A673 (cell line): Measurements from ENCODE around the gene HTR3E. TPM values are rescaled to one million over a fixed set of nuclear protein-coding genes. Genes with fewer than 3 reads are reported as not detected.

Source experiments
- BruUV-seq: library from RNA; stranded (reverse); fragments of 400-500 nt; replicated peaks from 2 replicates; lab custom pipeline; 2021; lab: Mats Ljungman, UMichigan
- CTCF ChIA-PET: fragments of 300-600 bp; sonication (Branson Sonifier 250); formaldehyde crosslinking; loops from one replicate; lab custom pipeline; 2022; ENCODE audit warnings: antibody characterized with exemption; lab: Charles Lee
- POLR2A ChIA-PET: fragments of 300-600 bp; sonication (Branson Sonifier 250); formaldehyde crosslinking; loops from one replicate; lab custom pipeline; 2022; ENCODE audit warnings: antibody characterized with exemption; ENCODE audit not compliant: low non-redundant PET; lab: Charles Lee
- DNase-seq: peaks from one replicate; pipeline ENCODE4 v3.0.0-alpha.2; 2015; ENCODE audit warnings: low spot score
- H3K27ac ChIP-seq: fragments of 200-600 bp; sonication (generic); 2 replicates; pipeline ENCODE4 v1.5.1; 2016; ENCODE audit warnings: mixed run types, low read depth, mild to moderate bottlenecking, mixed read lengths, antibody characterized with exemption, low read length; ENCODE audit not compliant: poor library complexity, severe bottlenecking
- H3K27me3 ChIP-seq: fragments of 200-600 bp; sonication (generic); replicated peaks from 2 replicates; pipeline ENCODE4 v1.6.1; 2017; ENCODE audit warnings: mixed run types, low read depth, mild to moderate bottlenecking, mixed read lengths, antibody characterized with exemption, low read length; ENCODE audit not compliant: insufficient read depth, poor library complexity
- H3K36me3 ChIP-seq: fragments of 200-600 bp; sonication (generic); 2 replicates; pipeline ENCODE4 v1.6.1; 2016; ENCODE audit warnings: mixed run types, mild to moderate bottlenecking, mixed read lengths, antibody characterized with exemption, low read length; ENCODE audit not compliant: insufficient read depth, poor library complexity, severe bottlenecking
- H3K4me1 ChIP-seq: fragments of 200-600 bp; sonication (generic); 2 replicates; pipeline ENCODE4 v1.6.1; 2017; ENCODE audit warnings: mixed run types, mild to moderate bottlenecking, mixed read lengths, antibody characterized with exemption, low read length; ENCODE audit not compliant: insufficient read depth, poor library complexity, severe bottlenecking
- H3K4me3 ChIP-seq: fragments of 200-600 bp; sonication (generic); 2 replicates; pipeline ENCODE4 v1.5.1; 2016; ENCODE audit warnings: low read depth, mixed run types, mild to moderate bottlenecking, mixed read lengths, low read length; ENCODE audit not compliant: poor library complexity, severe bottlenecking
- H3K9me3 ChIP-seq: fragments of 200-600 bp; sonication (generic); 2 replicates; pipeline ENCODE4 v1.6.1; 2016; ENCODE audit warnings: mixed run types, low read depth, mild to moderate bottlenecking, mixed read lengths, antibody characterized with exemption, low read length; ENCODE audit not compliant: poor library complexity, severe bottlenecking
- EZH2 ChIP-seq: fragments of 200-600 bp; sonication (generic); IDR thresholded peaks from 2 replicates; pipeline ENCODE4 v1.6.1; 2017; ENCODE audit warnings: borderline replicate concordance, low read depth, mild to moderate bottlenecking, mixed read lengths, antibody characterized with exemption, low read length; ENCODE audit not compliant: poor library complexity, severe bottlenecking
- intact Hi-C: fragments of 100-400 bp; cut with micrococcal nuclease; formaldehyde crosslinking; loops from one replicate; pipeline ENCODE4 v1.10.0; 2022; ENCODE audit not compliant: unreplicated experiment
- total RNA-seq: library from RNA; stranded (reverse); gene quantifications from 2 replicates; pipeline ENCODE4 v1.2.3, GENCODE V29; 2021
- TF ChIP-seq, protein P1 (sequence below): fragments of 300-800, 200-600 bp; sonication (generic); conservative IDR thresholded peaks from 2 replicates; pipeline ENCODE4 v1.5.1; 2017; ENCODE audit warnings: low read depth, mild to moderate bottlenecking, antibody characterized with exemption, low read length, moderate library complexity, mixed read lengths

HTR3E gene
- total RNA-seq, 1 experiment from 2014 or later = not detected

DNA sequence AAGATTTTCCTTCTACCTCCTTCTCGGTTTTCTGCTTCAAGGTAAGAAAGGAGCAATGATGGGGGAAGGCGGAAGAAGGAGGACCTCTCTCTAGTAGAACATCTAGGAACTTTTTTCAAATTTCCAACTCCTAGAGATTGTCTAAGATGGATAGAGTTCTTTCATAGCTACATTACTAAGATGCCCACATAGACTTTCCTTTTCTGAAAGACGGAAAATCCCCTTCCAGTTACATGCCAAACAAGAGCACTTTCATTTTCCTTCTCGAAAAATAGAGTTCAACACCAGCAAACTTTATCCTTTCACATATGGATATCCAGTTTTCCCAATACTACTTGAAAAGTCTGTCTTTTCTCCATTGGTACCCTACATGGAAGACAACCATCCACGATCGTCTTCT is 692 bp downstream of the HTR3E start:
- no peaks in the 10 kb centered on the region for H3K36me3 ChIP-seq
- no peaks in the 10 kb centered on the region for H3K27me3 ChIP-seq
- no peaks in the 10 kb centered on the region for H3K4me1 ChIP-seq
- intact Hi-C loops = no loop called here
- no peak for TF ChIP-seq EZH2
- TF ChIP-seq, protein P1, sequence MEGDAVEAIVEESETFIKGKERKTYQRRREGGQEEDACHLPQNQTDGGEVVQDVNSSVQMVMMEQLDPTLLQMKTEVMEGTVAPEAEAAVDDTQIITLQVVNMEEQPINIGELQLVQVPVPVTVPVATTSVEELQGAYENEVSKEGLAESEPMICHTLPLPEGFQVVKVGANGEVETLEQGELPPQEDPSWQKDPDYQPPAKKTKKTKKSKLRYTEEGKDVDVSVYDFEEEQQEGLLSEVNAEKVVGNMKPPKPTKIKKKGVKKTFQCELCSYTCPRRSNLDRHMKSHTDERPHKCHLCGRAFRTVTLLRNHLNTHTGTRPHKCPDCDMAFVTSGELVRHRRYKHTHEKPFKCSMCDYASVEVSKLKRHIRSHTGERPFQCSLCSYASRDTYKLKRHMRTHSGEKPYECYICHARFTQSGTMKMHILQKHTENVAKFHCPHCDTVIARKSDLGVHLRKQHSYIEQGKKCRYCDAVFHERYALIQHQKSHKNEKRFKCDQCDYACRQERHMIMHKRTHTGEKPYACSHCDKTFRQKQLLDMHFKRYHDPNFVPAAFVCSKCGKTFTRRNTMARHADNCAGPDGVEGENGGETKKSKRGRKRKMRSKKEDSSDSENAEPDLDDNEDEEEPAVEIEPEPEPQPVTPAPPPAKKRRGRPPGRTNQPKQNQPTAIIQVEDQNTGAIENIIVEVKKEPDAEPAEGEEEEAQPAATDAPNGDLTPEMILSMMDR = no peak
- no peak overlapping the region for H3K27ac ChIP-seq
- ChIA-PET CTCF (no interaction called here), POLR2A (no interaction called here)
- no TSS peak for BruUV-seq
- no peak overlapping the region for H3K4me3 ChIP-seq
- peaks cover under 1% of the 10 kb centered on the region for H3K9me3 ChIP-seq
- no peak for DNase-seq

DNA sequence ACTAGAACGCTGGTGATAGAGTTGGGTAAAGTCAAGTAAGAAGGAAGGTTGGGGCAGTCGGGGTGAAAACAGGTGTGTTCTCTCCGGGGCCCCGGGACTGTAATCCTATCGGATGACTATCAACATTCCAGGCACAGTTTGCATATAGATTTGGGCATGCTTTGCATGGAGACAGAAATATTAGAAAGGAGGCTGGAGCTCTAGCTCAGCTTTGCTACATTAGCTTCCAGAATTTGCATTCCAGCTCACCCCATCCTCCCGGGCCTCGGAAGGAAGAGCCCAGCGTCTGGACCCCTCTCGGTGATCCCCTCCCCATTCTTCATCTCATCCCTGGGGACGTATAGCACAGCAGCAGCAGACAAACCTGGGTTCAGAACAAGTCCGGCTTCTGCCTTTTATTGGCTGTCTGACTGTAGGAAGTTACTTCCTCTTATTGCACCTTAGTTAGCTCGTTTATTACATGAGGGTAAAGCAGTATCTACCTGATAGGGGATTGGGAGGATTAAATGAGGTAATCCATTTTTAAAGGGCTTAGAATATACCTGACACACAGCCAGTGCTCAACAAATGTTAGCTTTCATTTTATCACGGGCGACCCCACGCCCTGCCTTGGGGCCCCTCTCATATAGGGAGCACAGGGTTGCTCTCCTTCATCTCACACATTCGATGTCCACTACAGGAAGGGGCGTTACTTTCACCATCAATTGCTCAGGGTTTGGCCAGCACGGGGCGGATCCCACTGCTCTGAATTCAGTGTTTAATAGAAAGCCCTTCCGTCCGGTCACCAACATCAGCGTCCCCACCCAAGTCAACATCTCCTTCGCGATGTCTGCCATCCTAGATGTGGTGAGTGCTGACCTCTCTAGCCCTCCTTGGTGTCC is 3.2 kb downstream of the HTR3E start:
- intact Hi-C loops = no loop called here
- no TSS peak for BruUV-seq
- no peaks in the 10 kb centered on the region for H3K9me3 ChIP-seq
- CTCF ChIA-PET = no interaction called here
- H3K36me3 ChIP-seq = no peaks in the 10 kb centered on the region
- no peak for TF ChIP-seq EZH2
- TF ChIP-seq, protein P1 = no peak
- no peak for DNase-seq
- H3K27me3 ChIP-seq = no peaks in the 10 kb centered on the region
- H3K4me1 ChIP-seq = no peaks in the 10 kb centered on the region
- POLR2A ChIA-PET = no interaction called here
- no peak overlapping the region for H3K4me3 ChIP-seq
- no peak overlapping the region for H3K27ac ChIP-seq

DNA sequence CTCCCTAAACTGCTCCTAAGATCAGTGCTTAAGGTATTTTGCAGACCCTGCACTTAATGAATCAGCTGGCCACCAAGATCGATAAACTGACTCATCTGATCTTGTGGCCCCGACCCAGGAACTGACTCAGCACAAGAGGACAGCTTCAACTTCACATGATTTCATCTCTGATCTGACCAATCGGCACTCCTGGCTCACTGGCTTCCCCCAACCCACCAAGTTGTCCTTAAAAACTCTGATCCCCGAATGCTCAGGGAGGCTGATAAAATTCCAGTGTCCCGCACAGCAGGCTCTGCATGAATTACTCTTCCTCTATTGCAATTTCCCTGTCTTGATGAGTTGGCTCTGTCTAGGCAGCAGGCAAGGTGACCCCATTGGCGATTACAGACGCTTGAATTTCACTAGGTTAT is 13.5 kb downstream of the HTR3E start:
- intact Hi-C loops = no loop called here
- DNase-seq = no peak
- no peaks in the 10 kb centered on the region for H3K4me1 ChIP-seq

More for the DNA sequence above, 13.5 kb downstream of the HTR3E start:
- H3K9me3 ChIP-seq = no peaks in the 10 kb centered on the region
- no peaks in the 10 kb centered on the region for H3K27me3 ChIP-seq
- no TSS peak for BruUV-seq
- H3K27ac ChIP-seq = no peak overlapping the region
- POLR2A ChIA-PET = no interaction called here
- H3K36me3 ChIP-seq = no peaks in the 10 kb centered on the region
- H3K4me3 ChIP-seq = no peak overlapping the region
- CTCF ChIA-PET = interaction anchor here (0.6 kb wide), 1 partner anchor 1181 kb away, joined by 7 read pairs; no protein-coding TSS in a partner anchor
- TF ChIP-seq EZH2 = no peak
- TF ChIP-seq, protein P1 = no peak
